Gastroesophageal sphincter (tissue), 4 donors: ENCODE results near the gene CDV3. TPM values are rescaled to one million over a fixed set of nuclear protein-coding genes. Genes with fewer than 3 reads are reported as not detected.

Experiments used
- ATAC-seq: fragments of 150-250 bp; one replicate; pipeline ENCODE4 v1.9.1; 2016; ENCODE audit warnings: mild to moderate bottlenecking, moderate library complexity
- H3K27ac ChIP-seq, 4 donors: fragments of 200-600 bp; sonication (generic) in 3 of 4; 1 replicate in 3 of 4; 2 replicates in 1 of 4; pipeline ENCODE4 v1.5.1; 2016 to 2019
- H3K27me3 ChIP-seq: fragments of 200-600 bp; sonication (generic); one replicate; pipeline ENCODE4 v1.5.1; 2019
- H3K36me3 ChIP-seq, 2 donors: fragments of 200-600 bp; sonication (generic); one replicate each; pipeline ENCODE4 v1.5.1; 2019; ENCODE audit warnings: control low read depth in 1 of 2
- H3K4me1 ChIP-seq, 3 donors: fragments of 200-600 bp; sonication (generic); 1 replicate in 2 of 3; 2 replicates in 1 of 3; pipeline ENCODE4 v1.5.1; 2016 to 2019; ENCODE audit warnings: control low read depth in 2 of 3
- H3K4me3 ChIP-seq, 2 donors: fragments of 200-600 bp; sonication (generic); one replicate each; pipeline ENCODE4 v1.5.1; 2019; ENCODE audit warnings: mild to moderate bottlenecking in 1 of 2, moderate library complexity in 1 of 2
- H3K9me3 ChIP-seq, 3 donors: fragments of 200-600 bp; sonication (generic); one replicate each; pipeline ENCODE4 v1.5.1; 2017 to 2019; ENCODE audit warnings: control low read depth in 2 of 3
- EP300 ChIP-seq: sonication (generic); formaldehyde crosslinking; IDR thresholded peaks from one replicate; pipeline ENCODE4 v1.6.1; 2017; ENCODE audit warnings: antibody characterized with exemption, mild to moderate bottlenecking
- POLR2A ChIP-seq, 2 donors: fragments of 450-650 bp; IDR thresholded peaks; one replicate each; pipeline ENCODE4 v1.6.1; 2017; ENCODE audit warnings: antibody characterized with exemption in 2 of 2, mild to moderate bottlenecking in 2 of 2, moderate library complexity in 1 of 2
- POLR2AphosphoS5 ChIP-seq: sonication (generic); formaldehyde crosslinking; IDR thresholded peaks from one replicate; pipeline ENCODE4 v1.6.1; 2017; ENCODE audit warnings: antibody characterized with exemption
- WGBS, 2 donors: methylation state at CpG; one replicate each; pipeline ENCODE4 v1.1.5; 2018; ENCODE audit warnings: low coverage in 1 of 2; 5-methylcytosine and 5-hydroxymethylcytosine counted together
- total RNA-seq, 4 donors: library from RNA; depleted of rRNA; stranded (reverse); fragments of >200 nt; gene quantifications; one replicate each; pipeline ENCODE4 v1.1.0, GENCODE V29; 2016
- TF ChIP-seq, protein P1 (sequence below), 4 experiments: fragments of 200-600 bp in 2 of 4; fragments of 450-650 bp in 2 of 4; sonication (generic) in 1 of 4; IDR thresholded peaks; one replicate each; pipeline ENCODE4 v1.5.1; 2017 to 2019; ENCODE audit warnings: antibody characterized with exemption in 4 of 4, mild to moderate bottlenecking in 2 of 4, moderate library complexity in 2 of 4

Gene CDV3
- total RNA-seq, 4 donors from 2014 or later = 152 to 293 (median 221) TPM

DNA sequence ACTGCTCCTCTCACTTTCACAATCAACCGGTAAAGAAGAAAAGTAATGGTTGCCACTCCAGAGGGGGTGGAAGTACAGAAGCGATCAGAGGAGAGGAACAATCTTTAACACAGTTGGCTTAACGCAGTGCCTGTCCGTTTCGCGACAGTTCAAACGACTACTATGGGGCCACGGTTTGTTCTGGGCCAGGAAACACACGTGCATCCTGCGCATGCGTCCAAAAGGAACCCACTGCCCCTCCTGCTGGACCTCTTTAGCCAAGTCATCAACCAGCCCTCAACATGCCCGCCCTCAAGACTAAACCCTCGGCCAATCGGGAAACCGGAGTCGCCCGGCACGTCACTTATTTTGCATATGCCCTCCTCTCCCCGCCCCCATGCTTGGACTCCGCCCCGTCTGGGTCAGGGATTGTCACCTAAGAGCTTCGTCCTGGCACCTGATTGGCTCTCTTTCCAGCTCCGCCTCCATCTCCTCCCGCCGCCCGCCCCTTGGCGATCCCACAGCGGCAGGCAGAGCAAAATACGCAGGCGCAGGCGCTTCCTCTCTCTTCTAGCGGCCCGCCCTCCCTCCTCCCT, 345 bp upstream of the CDV3 start:
- peaks cover 0 to 13% of the 10 kb centered on the region in 2 donors for H3K36me3 ChIP-seq
- 0 to 1% methylated on average over 13 to 24 of the region's 33 CpGs for WGBS, 2 donors
- peak; percentile 94 for ATAC-seq
- TF ChIP-seq, protein P1, sequence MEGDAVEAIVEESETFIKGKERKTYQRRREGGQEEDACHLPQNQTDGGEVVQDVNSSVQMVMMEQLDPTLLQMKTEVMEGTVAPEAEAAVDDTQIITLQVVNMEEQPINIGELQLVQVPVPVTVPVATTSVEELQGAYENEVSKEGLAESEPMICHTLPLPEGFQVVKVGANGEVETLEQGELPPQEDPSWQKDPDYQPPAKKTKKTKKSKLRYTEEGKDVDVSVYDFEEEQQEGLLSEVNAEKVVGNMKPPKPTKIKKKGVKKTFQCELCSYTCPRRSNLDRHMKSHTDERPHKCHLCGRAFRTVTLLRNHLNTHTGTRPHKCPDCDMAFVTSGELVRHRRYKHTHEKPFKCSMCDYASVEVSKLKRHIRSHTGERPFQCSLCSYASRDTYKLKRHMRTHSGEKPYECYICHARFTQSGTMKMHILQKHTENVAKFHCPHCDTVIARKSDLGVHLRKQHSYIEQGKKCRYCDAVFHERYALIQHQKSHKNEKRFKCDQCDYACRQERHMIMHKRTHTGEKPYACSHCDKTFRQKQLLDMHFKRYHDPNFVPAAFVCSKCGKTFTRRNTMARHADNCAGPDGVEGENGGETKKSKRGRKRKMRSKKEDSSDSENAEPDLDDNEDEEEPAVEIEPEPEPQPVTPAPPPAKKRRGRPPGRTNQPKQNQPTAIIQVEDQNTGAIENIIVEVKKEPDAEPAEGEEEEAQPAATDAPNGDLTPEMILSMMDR (IDR thresholded peaks at IDR 0.05) = peak in 1 of 4 experiments; percentile 30
- peak in 1 of 2 donors; percentile 31 for TF ChIP-seq POLR2A (IDR thresholded peaks at IDR 0.05)
- no peak for TF ChIP-seq EP300
- peak; percentile 65 for TF ChIP-seq POLR2AphosphoS5
- no peaks in the 10 kb centered on the region for H3K9me3 ChIP-seq
- H3K27me3 ChIP-seq = no peaks in the 10 kb centered on the region
- H3K27ac ChIP-seq = peak overlapping the region; percentile 95 to 99 (median 98)
- peaks cover 0 to 51% (median 38%) of the 10 kb centered on the region in 3 donors for H3K4me1 ChIP-seq
- H3K4me3 ChIP-seq = peak overlapping the region; percentile 88 to 91

DNA sequence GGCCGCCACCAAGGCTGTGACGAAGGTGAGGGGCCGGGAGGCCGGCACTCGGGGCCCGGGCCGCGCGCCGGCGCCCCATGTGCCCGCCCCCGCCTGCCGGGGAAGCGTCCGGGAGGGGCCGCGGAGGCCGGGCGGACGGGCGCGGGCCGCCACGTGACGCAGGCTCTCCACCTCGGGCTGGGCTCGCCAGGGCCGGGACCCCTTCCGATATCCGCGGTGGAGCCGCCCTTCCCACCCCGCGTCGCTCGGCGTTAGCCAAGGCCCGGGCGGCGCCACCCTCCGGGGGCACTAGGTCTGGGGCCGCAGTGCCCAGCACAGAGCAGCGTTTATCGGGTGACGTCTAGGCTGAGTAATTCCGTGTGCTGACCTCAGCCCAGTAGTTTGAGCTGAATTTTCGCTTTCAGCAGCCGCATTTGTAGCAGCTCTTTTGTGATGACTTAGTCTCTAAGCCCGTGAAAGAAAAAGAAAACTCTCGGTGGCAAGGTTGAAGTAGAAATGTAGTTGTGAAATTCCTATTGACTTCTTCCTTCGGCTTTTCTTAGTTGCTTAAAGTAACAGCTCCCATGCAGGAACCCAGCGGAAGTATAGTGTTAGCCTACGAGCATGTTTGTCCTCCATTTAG, 885 bp downstream of the CDV3 start:
- peaks cover 0 to 26% of the 10 kb centered on the region in 2 donors for H3K36me3 ChIP-seq
- no peaks in the 10 kb centered on the region for H3K27me3 ChIP-seq
- H3K27ac ChIP-seq = peak overlapping the region; percentile 97 to 99 (median 98)
- 0 to 1% methylated on average over 7 to 9 of the region's 54 CpGs for WGBS, 2 donors
- ATAC-seq = peak; percentile 46
- TF ChIP-seq POLR2AphosphoS5 = peak; percentile 66
- no peak for TF ChIP-seq EP300
- TF ChIP-seq, protein P1 (IDR thresholded peaks at IDR 0.05) = peak in 2 of 4 experiments; percentile 27 to 44
- peak; percentile 29 to 33 for TF ChIP-seq POLR2A (IDR thresholded peaks at IDR 0.05)
- peak overlapping the region; percentile 88 to 91 for H3K4me3 ChIP-seq
- no peaks in the 10 kb centered on the region for H3K9me3 ChIP-seq
- peaks cover 0 to 63% (median 49%) of the 10 kb centered on the region in 3 donors for H3K4me1 ChIP-seq

DNA sequence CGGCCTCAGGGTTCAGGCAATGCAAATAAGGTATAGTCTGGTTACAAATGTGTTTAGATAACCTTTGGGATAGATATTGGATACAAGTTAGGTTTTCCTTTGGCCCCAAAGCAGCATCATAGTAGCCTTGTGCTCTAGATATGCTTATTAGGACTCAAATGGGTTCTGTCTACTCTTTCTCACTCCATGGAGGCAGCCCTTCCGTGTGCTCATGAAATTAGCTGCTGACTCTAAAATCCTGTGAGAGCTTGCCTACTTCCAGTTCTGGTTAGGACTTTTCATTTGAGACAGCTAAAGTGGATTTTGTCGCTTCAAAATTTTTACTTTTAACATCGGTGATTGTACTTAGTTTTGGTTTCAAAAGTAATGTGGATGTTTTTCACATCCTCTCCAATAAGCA, 1.6 kb downstream of the CDV3 start:
- no peaks in the 10 kb centered on the region for H3K27me3 ChIP-seq
- peaks cover 0 to 33% of the 10 kb centered on the region in 2 donors for H3K36me3 ChIP-seq
- H3K4me3 ChIP-seq = peak overlapping the region; percentile 88 to 91
- TF ChIP-seq, protein P1 (IDR thresholded peaks at IDR 0.05) = no peak
- TF ChIP-seq EP300 (no peak), POLR2A (IDR thresholded peaks at IDR 0.05) (no peak), POLR2AphosphoS5 (no peak)
- peaks cover 0 to 65% (median 51%) of the 10 kb centered on the region in 3 donors for H3K4me1 ChIP-seq
- H3K9me3 ChIP-seq = no peaks in the 10 kb centered on the region
- 36 to 42% methylated on average over 4 of the region's 4 CpGs for WGBS, 2 donors
- ATAC-seq = no peak
- H3K27ac ChIP-seq = peak overlapping the region; percentile 97 to 99 (median 98)

DNA sequence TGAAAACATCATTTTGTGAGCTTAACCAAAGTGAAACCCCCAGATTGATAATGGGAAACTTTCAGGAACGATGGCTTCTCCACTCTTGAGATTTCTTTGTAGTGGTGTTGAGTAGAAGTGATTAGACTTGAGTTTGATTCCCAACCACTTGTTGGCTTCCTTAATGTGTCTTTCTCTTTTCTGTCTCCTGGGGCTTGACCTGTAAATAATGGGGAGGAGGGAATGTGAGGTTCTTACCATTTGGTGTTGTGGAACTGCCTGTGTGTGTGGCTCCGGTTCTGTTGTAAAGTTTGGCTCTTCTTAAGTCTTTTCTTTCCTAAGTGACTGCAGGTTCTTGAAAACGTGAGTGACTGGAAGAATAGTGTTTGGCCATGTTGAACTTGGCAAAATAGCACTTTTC, 2.7 kb downstream of the CDV3 start:
- Histone ChIP-seq H3K4me1 (peaks cover 0 to 69% (median 42%) of the 10 kb centered on the region in 3 donors), H3K27ac (peak overlapping the region in 2 of 4 donors; percentile 7 to 35), H3K4me3 (peak overlapping the region in 1 of 2 donors; percentile 88), H3K36me3 (peaks cover 0 to 39% of the 10 kb centered on the region in 2 donors), H3K27me3 (no peaks in the 10 kb centered on the region), H3K9me3 (no peaks in the 10 kb centered on the region)
- no peak for TF ChIP-seq POLR2AphosphoS5
- TF ChIP-seq, protein P1 (IDR thresholded peaks at IDR 0.05) = no peak
- no peak for TF ChIP-seq POLR2A (IDR thresholded peaks at IDR 0.05)
- TF ChIP-seq EP300 = no peak
- ATAC-seq = no peak
- WGBS, 2 donors = 18 to 23% methylated on average over 3 of the region's 3 CpGs
